GM12878 (cell line): ENCODE data around the gene HLA-A. TPM values are rescaled to one million over a fixed set of nuclear protein-coding genes. Genes with fewer than 3 reads are reported as not detected.

Source experiments
- ATAC-seq: fragments of 200-7000 bp; cut with Tn5 transposase; 3 replicates; pipeline ENCODE4 v1.9.1; 2020; ENCODE audit warnings: mild to moderate bottlenecking, moderate library complexity
- BruUV-seq: library from RNA; stranded (reverse); fragments of 400-500 nt; replicated peaks from 2 replicates; lab custom pipeline; 2021; lab: Mats Ljungman, UMichigan
- CTCF ChIA-PET: fragments of 300-600 bp; sonication (Branson Sonifier 250); formaldehyde crosslinking; extraction: SDS; loops from one replicate; lab custom pipeline; 2021; ENCODE audit warnings: inconsistent platforms; lab: Yijun Ruan, JAX
- POLR2A ChIA-PET: fragments of 350-600 bp; formaldehyde crosslinking; extraction: SDS; loops from one replicate; lab custom pipeline; 2021; ENCODE audit warnings: inconsistent platforms; lab: Charles Lee
- RAD21 ChIA-PET: fragments of 300-600 bp; sonication (Branson Sonifier 250); formaldehyde crosslinking; loops from one replicate; lab custom pipeline; 2023; ENCODE audit warnings: antibody characterized with exemption; ENCODE audit not compliant: unreplicated experiment; lab: Charles Lee
- SMC1A ChIA-PET: fragments of 300-600 bp; sonication (Branson Sonifier 250); formaldehyde crosslinking; loops from one replicate; lab custom pipeline; 2023; ENCODE audit not compliant: unreplicated experiment, uncharacterized antibody; lab: Charles Lee
- DNase-seq: peaks from one replicate; pipeline ENCODE4 v3.0.0-alpha.2; 2011; ENCODE audit warnings: low read depth, low spot score
- FAIRE-seq: peaks from 3 replicates; lab custom pipeline; 2011; peaks lifted over from hg19 to GRCh38; lab: Jason Lieb, UNC
- H2AFZ ChIP-seq: 2 replicates; pipeline ENCODE4 v1.6.0; 2011; ENCODE audit warnings: low read depth, low read length, control low read depth; ENCODE audit not compliant: control insufficient read depth
- H3K27ac ChIP-seq: 2 replicates; pipeline ENCODE4 v1.5.1; 2011; ENCODE audit warnings: control low read depth; ENCODE audit not compliant: control insufficient read depth, insufficient read depth
- H3K27me3 ChIP-seq, 2 experiments: replicated peaks in 1 of 2; 2 replicates each; pipeline versions ENCODE4 v1.6.0 to v1.6.1; 2011; ENCODE audit warnings: low read length in 1 of 2; ENCODE audit not compliant: control insufficient read depth in 2 of 2, insufficient read depth in 2 of 2
- H3K36me3 ChIP-seq, 2 experiments: 2 replicates each; pipeline ENCODE4 v1.5.1; 2011; ENCODE audit warnings: low read length in 1 of 2; ENCODE audit not compliant: control insufficient read depth in 2 of 2, insufficient read depth in 2 of 2
- H3K4me1 ChIP-seq: 2 replicates; pipeline ENCODE4 v1.6.1; 2011; ENCODE audit warnings: mild to moderate bottlenecking, low read length, moderate library complexity, mixed read lengths; ENCODE audit not compliant: control insufficient read depth, insufficient read depth
- H3K4me2 ChIP-seq: 2 replicates; pipeline ENCODE4 v1.6.0; 2011; ENCODE audit warnings: control low read depth; ENCODE audit not compliant: control insufficient read depth, insufficient read depth
- H3K4me3 ChIP-seq: fragments of 200-600 bp; sonication (generic); 2 replicates; pipeline ENCODE4 v1.5.1; 2016
- H3K79me2 ChIP-seq: 2 replicates; pipeline ENCODE4 v1.6.0; 2011; ENCODE audit warnings: low read length; ENCODE audit not compliant: control insufficient read depth, insufficient read depth
- H3K9ac ChIP-seq: 2 replicates; pipeline ENCODE4 v1.8.0; 2011; ENCODE audit warnings: low read length, control low read depth, mixed read lengths; ENCODE audit not compliant: control insufficient read depth, insufficient read depth
- H3K9me3 ChIP-seq: replicated peaks from 3 replicates; pipeline ENCODE4 v1.5.1; 2011; ENCODE audit warnings: mild to moderate bottlenecking, low read length; ENCODE audit not compliant: control insufficient read depth, insufficient read depth
- H4K20me1 ChIP-seq: 2 replicates; pipeline ENCODE4 v1.6.0; 2011; ENCODE audit not compliant: control insufficient read depth, insufficient read depth
- EED ChIP-seq: sonication (generic); IDR thresholded peaks from 2 replicates; pipeline ENCODE4 v1.6.1; 2016; ENCODE audit warnings: antibody characterized with exemption, low read depth
- EP300 ChIP-seq, 2 experiments: fragments of 150-350 bp in 1 of 2; IDR thresholded peaks; 2 replicates each; pipeline ENCODE4 v1.6.1; 2011 to 2012; ENCODE audit warnings: low read depth in 2 of 2, low read length in 2 of 2, borderline replicate concordance in 1 of 2, improper control_type of control experiment in 1 of 2, inconsistent platforms in 1 of 2; ENCODE audit not compliant: control insufficient read depth in 1 of 2
- NFYA ChIP-seq: IDR thresholded peaks from 2 replicates; pipeline ENCODE4 v1.6.1; 2011; ENCODE audit warnings: low read depth, mild to moderate bottlenecking, low read length, improper control_type of control experiment, borderline replicate concordance
- WGBS: methylation state at CpG from one replicate; pipeline ENCODE4 v1.1.6; 2016; ENCODE audit warnings: low lambda C conversion rate; ENCODE audit not compliant: insufficient replicate concordance, insufficient coverage; ENCODE audit errors: missing lambda C conversion rate; 5-methylcytosine and 5-hydroxymethylcytosine counted together
- in situ Hi-C: fragments of 300-500 bp; cut with MboI; formaldehyde crosslinking; loops from 9 replicates; pipeline ENCODE4 v1.14.3; 2018; ENCODE audit warnings: mixed read lengths
- intact Hi-C: fragments of 100-400 bp; cut with micrococcal nuclease; formaldehyde crosslinking; loops from one replicate; pipeline ENCODE4 v1.14.2; 2022; ENCODE audit not compliant: unreplicated experiment
- polyA plus RNA-seq, 11 experiments: library from polyadenylated mRNA; depleted of rRNA in 4 of 11; unstranded in 6 of 11; stranded (reverse) in 5 of 11; fragments of >200 nt; fragmentation: Nextera tagmentation in 4 of 11; fragmentation: Illumina TruSeq in 1 of 11; extraction: Ambion mirVana in 4 of 11; extraction: Trizol in 1 of 11; gene quantifications; 1 replicate in 1 of 11; 2 replicates in 10 of 11; pipeline versions ENCODE4 v1.2.1 to v1.2.3, GENCODE V29; 2011 to 2016; ENCODE audit warnings: inconsistent platforms in 2 of 11, missing spikeins in 2 of 11, low read depth in 1 of 11
- total RNA-seq, 4 experiments: library from RNA; depleted of rRNA in 3 of 4; stranded (reverse); fragments of >200 nt in 3 of 4; fragmentation: Illumina TruSeq in 1 of 4; extraction: Trizol in 1 of 4; gene quantifications; 2 replicates each; pipeline versions ENCODE4 v1.2.1 to v1.2.3, GENCODE V29; 2013 to 2021
- TF ChIP-seq, protein P1 (sequence below): IDR thresholded peaks from 2 replicates; pipeline ENCODE4 v1.6.1; 2012; ENCODE audit warnings: low read depth, low read length, improper control_type of control experiment
- TF ChIP-seq, protein P2 (sequence below): fragments of 450-650 bp; IDR thresholded peaks from 2 replicates; pipeline ENCODE4 v1.6.1; 2014; ENCODE audit warnings: mild to moderate bottlenecking
- TF ChIP-seq, protein P3 (sequence below): IDR thresholded peaks from 2 replicates; pipeline ENCODE4 v1.6.1; 2011; ENCODE audit warnings: mild to moderate bottlenecking, low read depth, low read length, moderate library complexity; ENCODE audit not compliant: insufficient replicate concordance

Gene HLA-A
- total and polyA plus RNA-seq, 10 of the 15 experiments (the other 5 are each of a cell fraction or from before 2014, with no cell fraction given) = 129 to 1,155 (median 749) TPM

DNA sequence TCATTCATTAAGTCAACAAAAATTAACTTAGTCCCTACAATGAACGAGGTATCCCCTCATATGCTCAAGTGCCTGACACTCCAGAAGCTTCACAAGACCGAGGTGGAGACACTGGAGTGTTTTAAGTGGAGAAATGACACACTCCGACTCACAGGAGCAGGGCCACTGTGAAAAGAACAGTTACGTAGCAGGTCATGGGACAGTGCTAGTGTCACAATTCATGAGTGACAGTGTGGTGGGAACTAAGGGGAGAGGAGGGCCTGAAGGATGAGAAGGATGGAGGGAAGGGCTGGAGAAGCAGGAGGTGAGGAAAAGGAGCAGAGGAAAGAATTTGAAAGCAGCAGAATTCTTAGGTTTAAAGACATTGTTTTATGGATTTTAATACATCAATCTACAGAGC is 1.3 kb upstream of the HLA-A start:
- peak overlapping the region; percentile 61 for H2AFZ ChIP-seq
- peaks cover 40% of the 10 kb centered on the region for H3K79me2 ChIP-seq
- POLR2A ChIA-PET = interaction anchor here (0.6 to 2.7 kb wide), 7 partner anchors 13 to 674 kb away, joined by 3 to 27 read pairs (median 4); no protein-coding TSS in a partner anchor
- no peak for TF ChIP-seq NFYA
- TF ChIP-seq, protein P1, sequence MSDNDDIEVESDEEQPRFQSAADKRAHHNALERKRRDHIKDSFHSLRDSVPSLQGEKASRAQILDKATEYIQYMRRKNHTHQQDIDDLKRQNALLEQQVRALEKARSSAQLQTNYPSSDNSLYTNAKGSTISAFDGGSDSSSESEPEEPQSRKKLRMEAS = no peak
- TF ChIP-seq, protein P2, sequence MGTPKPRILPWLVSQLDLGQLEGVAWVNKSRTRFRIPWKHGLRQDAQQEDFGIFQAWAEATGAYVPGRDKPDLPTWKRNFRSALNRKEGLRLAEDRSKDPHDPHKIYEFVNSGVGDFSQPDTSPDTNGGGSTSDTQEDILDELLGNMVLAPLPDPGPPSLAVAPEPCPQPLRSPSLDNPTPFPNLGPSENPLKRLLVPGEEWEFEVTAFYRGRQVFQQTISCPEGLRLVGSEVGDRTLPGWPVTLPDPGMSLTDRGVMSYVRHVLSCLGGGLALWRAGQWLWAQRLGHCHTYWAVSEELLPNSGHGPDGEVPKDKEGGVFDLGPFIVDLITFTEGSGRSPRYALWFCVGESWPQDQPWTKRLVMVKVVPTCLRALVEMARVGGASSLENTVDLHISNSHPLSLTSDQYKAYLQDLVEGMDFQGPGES = no peak
- no peak for TF ChIP-seq EED
- no peak for TF ChIP-seq EP300 (IDR thresholded peaks at IDR 0.05; ENCODE audit: borderline replicate concordance in 1 of 2, control insufficient read depth in 1 of 2, low read depth in 2 of 2, low read length in 2 of 2)
- TF ChIP-seq, protein P3, sequence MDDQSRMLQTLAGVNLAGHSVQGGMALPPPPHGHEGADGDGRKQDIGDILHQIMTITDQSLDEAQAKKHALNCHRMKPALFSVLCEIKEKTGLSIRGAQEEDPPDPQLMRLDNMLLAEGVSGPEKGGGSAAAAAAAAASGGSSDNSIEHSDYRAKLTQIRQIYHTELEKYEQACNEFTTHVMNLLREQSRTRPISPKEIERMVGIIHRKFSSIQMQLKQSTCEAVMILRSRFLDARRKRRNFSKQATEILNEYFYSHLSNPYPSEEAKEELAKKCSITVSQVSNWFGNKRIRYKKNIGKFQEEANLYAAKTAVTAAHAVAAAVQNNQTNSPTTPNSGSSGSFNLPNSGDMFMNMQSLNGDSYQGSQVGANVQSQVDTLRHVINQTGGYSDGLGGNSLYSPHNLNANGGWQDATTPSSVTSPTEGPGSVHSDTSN = peak; percentile 19
- intact Hi-C loops = loop anchor here (1.0 to 10.0 kb wide), 2 partner anchors 54 to 216 kb away; partner anchors contain the start of gene HLA-F
- no TSS peak for BruUV-seq
- DNase-seq (no peak), FAIRE-seq (no peak), ATAC-seq (no peak)
- no peak overlapping the region; the same call in 1 of the 2 replicates for H3K27ac ChIP-seq
- in situ Hi-C loops = no loop called here
- 57% methylated on average over 4 of the region's 4 CpGs for WGBS
- CTCF ChIA-PET = interaction anchor here (0.6 to 1.2 kb wide), 4 partner anchors 26 to 208 kb away, joined by 3 to 12 read pairs (median 4); no protein-coding TSS in a partner anchor
- H3K4me2 ChIP-seq = no peak overlapping the region; the same call in 1 of the 2 replicates
- no peaks in the 10 kb centered on the region for H3K9me3 ChIP-seq
- no peaks in the 10 kb centered on the region for H3K4me1 ChIP-seq
- SMC1A ChIA-PET = interaction anchor here (0.5 to 4.7 kb wide), 5 partner anchors 16 to 268 kb away, joined by 3 to 38 read pairs (median 5); no protein-coding TSS in a partner anchor
- H3K27me3 ChIP-seq = no peaks in the 10 kb centered on the region
- no peaks in the 10 kb centered on the region; the same call in 1 of the 2 replicates for H4K20me1 ChIP-seq
- peak overlapping the region; percentile 88 for H3K9ac ChIP-seq
- RAD21 ChIA-PET = interaction anchor here (0.8 to 1.6 kb wide), 6 partner anchors 24 to 89 kb away, joined by 3 to 8 read pairs (median 4); no protein-coding TSS in a partner anchor
- no peak overlapping the region for H3K4me3 ChIP-seq
- peaks cover 0 to 14% of the 10 kb centered on the region in 2 experiments for H3K36me3 ChIP-seq
